ENCODE data around the gene PBXIP1. TPM values are rescaled to one million over a fixed set of nuclear protein-coding genes. Genes with fewer than 3 reads are reported as not detected.

Gene PBXIP1
- total and polyA plus RNA-seq, 2 of the 13 experiments (the other 11 are each of a cell fraction or from before 2014, with no cell fraction given), result 16.3 to 31.9 TPM

GRCh38 chr1:154955718-154956543, at the start of gene PBXIP1 (continued):
- TF ChIP-seq, protein P1, sequence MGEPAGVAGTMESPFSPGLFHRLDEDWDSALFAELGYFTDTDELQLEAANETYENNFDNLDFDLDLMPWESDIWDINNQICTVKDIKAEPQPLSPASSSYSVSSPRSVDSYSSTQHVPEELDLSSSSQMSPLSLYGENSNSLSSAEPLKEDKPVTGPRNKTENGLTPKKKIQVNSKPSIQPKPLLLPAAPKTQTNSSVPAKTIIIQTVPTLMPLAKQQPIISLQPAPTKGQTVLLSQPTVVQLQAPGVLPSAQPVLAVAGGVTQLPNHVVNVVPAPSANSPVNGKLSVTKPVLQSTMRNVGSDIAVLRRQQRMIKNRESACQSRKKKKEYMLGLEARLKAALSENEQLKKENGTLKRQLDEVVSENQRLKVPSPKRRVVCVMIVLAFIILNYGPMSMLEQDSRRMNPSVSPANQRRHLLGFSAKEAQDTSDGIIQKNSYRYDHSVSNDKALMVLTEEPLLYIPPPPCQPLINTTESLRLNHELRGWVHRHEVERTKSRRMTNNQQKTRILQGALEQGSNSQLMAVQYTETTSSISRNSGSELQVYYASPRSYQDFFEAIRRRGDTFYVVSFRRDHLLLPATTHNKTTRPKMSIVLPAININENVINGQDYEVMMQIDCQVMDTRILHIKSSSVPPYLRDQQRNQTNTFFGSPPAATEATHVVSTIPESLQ (CRISPR knock-in tag; conservative IDR thresholded peaks at IDR 0.05), result no peak
- TF ChIP-seq ZNF770 (CRISPR knock-in tag; IDR thresholded peaks at IDR 0.05), result no peak
- no peak for TF ChIP-seq MTF2 (CRISPR knock-in tag; IDR thresholded peaks at IDR 0.05; ENCODE audit: borderline replicate concordance)
- TF ChIP-seq ZNF121 (CRISPR knock-in tag; IDR thresholded peaks at IDR 0.05), result no peak
- no peak for TF ChIP-seq RFXAP (CRISPR knock-in tag; IDR thresholded peaks at IDR 0.05; ENCODE audit: borderline replicate concordance)
- TF ChIP-seq NCOA2 (CRISPR knock-in tag; IDR thresholded peaks at IDR 0.05), result no peak
- no peak for TF ChIP-seq KLF15 (CRISPR knock-in tag; IDR thresholded peaks at IDR 0.05; ENCODE audit: borderline replicate concordance)
- TF ChIP-seq ERF (CRISPR knock-in tag; IDR thresholded peaks at IDR 0.05), result 0 out of 2 replicates have a peak, but pooled peaks have one; percentile 17
- TF ChIP-seq HMGA1 (CRISPR knock-in tag; conservative IDR thresholded peaks at IDR 0.05), result no peak
- TF ChIP-seq PCBP2 (optimal IDR thresholded peaks at IDR 0.05; ENCODE audit: low read depth, low read length, poor library complexity, severe bottlenecking), result no peak
- TF ChIP-seq TRAFD1 (CRISPR knock-in tag; IDR thresholded peaks at IDR 0.05; ENCODE audit: borderline replicate concordance), result no peak
- TF ChIP-seq ZNF800 (CRISPR knock-in tag; IDR thresholded peaks at IDR 0.05), result no peak
- no peak for TF ChIP-seq ARNT (IDR thresholded peaks at IDR 0.05)
- no peak for TF ChIP-seq ZSCAN20 (CRISPR knock-in tag; IDR thresholded peaks at IDR 0.05; ENCODE audit: borderline replicate concordance)
- TF ChIP-seq, protein P2, sequence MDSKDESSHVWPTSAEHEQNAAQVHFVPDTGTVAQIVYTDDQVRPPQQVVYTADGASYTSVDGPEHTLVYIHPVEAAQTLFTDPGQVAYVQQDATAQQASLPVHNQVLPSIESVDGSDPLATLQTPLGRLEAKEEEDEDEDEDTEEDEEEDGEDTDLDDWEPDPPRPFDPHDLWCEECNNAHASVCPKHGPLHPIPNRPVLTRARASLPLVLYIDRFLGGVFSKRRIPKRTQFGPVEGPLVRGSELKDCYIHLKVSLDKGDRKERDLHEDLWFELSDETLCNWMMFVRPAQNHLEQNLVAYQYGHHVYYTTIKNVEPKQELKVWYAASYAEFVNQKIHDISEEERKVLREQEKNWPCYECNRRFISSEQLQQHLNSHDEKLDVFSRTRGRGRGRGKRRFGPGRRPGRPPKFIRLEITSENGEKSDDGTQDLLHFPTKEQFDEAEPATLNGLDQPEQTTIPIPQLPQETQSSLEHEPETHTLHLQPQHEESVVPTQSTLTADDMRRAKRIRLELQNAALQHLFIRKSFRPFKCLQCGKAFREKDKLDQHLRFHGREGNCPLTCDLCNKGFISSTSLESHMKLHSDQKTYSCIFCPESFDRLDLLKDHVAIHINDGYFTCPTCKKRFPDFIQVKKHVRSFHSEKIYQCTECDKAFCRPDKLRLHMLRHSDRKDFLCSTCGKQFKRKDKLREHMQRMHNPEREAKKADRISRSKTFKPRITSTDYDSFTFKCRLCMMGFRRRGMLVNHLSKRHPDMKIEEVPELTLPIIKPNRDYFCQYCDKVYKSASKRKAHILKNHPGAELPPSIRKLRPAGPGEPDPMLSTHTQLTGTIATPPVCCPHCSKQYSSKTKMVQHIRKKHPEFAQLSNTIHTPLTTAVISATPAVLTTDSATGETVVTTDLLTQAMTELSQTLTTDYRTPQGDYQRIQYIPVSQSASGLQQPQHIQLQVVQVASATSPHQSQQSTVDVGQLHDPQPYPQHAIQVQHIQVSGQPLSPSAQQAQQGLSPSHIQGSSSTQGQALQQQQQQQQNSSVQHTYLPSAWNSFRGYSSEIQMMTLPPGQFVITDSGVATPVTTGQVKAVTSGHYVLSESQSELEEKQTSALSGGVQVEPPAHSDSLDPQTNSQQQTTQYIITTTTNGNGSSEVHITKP (CRISPR knock-in tag; IDR thresholded peaks at IDR 0.05; ENCODE audit: low read depth), result no peak
- no peak for TF ChIP-seq FIP1L1 (IDR thresholded peaks at IDR 0.05; ENCODE audit: borderline replicate concordance, insufficient read depth, low read depth, low read length)
- no peak for TF ChIP-seq KDM1A (CRISPR knock-in tag; IDR thresholded peaks at IDR 0.05)
